Heart right ventricle (tissue), 16 donors: ENCODE measurements around the gene BACH1. TPM values are rescaled to one million over a fixed set of nuclear protein-coding genes. Genes with fewer than 3 reads are reported as not detected.

Source experiments
- ATAC-seq, 8 donors: fragments of 200-7000 bp; cut with Tn5 transposase; one replicate each; pipeline ENCODE4 v1.9.1; 2020; ENCODE audit warnings: mild to moderate bottlenecking in 8 of 8, moderate library complexity in 8 of 8, moderate number of reproducible peaks in 1 of 8
- DNase-seq, 2 donors: peaks; one replicate each; pipeline ENCODE4 v3.0.0-alpha.2; 2020
- H3K27ac ChIP-seq, 10 donors: fragments of 200-600 bp; sonication (generic) in 2 of 10; one replicate each; pipeline versions ENCODE4 v1.5.0 to v1.8.0; 2020 to 2022; ENCODE audit warnings: mild to moderate bottlenecking in 3 of 10
- H3K27me3 ChIP-seq, 7 donors: fragments of 200-600 bp; one replicate each; pipeline ENCODE4 v1.8.0; 2021 to 2022; ENCODE audit warnings: mild to moderate bottlenecking in 2 of 7
- H3K36me3 ChIP-seq, 9 donors: fragments of 200-600 bp; sonication (generic) in 1 of 9; one replicate each; pipeline versions ENCODE4 v1.5.0 to v1.8.0; 2020 to 2022; ENCODE audit warnings: mild to moderate bottlenecking in 2 of 9
- H3K4me1 ChIP-seq, 9 donors: fragments of 200-600 bp; sonication (generic) in 1 of 9; one replicate each; pipeline versions ENCODE4 v1.5.0 to v1.8.0; 2020 to 2022; ENCODE audit warnings: mild to moderate bottlenecking in 4 of 9
- H3K4me3 ChIP-seq, 10 donors: fragments of 200-600 bp; sonication (generic) in 2 of 10; one replicate each; pipeline versions ENCODE4 v1.5.0 to v1.8.0; 2020 to 2022; ENCODE audit warnings: mild to moderate bottlenecking in 7 of 10, moderate library complexity in 2 of 10
- H3K9me3 ChIP-seq, 11 donors: fragments of 200-600 bp in 10 of 11; sonication (generic) in 2 of 11; one replicate each; pipeline versions ENCODE4 v1.5.0 to v1.8.0; 2013 to 2022; ENCODE audit warnings: mild to moderate bottlenecking in 2 of 11, control low read depth in 1 of 11, moderate library complexity in 1 of 11
- CTCF ChIP-seq, 9 donors: fragments of 200-600 bp; sonication (generic) in 2 of 9; IDR thresholded peaks; one replicate each; pipeline versions ENCODE4 v1.5.0 to v1.8.0; 2021 to 2022; ENCODE audit warnings: antibody characterized with exemption in 9 of 9, mild to moderate bottlenecking in 5 of 9, moderate library complexity in 1 of 9
- WGBS, 2 donors: extraction: QIAGEN DNeasy Blood & Tissue Kit; methylation state at CpG; one replicate each; pipeline ENCODE4 v1.1.7; 2013; ENCODE audit warnings: inconsistent platforms in 1 of 2; 5-methylcytosine and 5-hydroxymethylcytosine counted together
- intact Hi-C, 10 donors: fragments of 100-400 bp; cut with DNase I; formaldehyde crosslinking; loops; one replicate each; pipeline versions ENCODE4 v1.11.1 to v1.14.2; 2022
- polyA plus RNA-seq, 2 donors: library from polyadenylated mRNA; stranded (reverse); fragments of 200-250 nt; gene quantifications; one replicate each; pipeline ENCODE4 v1.2.3, GENCODE V29; 2013
- total RNA-seq, 10 donors: library from RNA; stranded (reverse); fragmentation: NEBNext Ultra II Directional in 3 of 10; extraction: Animal tissue kit (Norgen Biotek cat#: 25700) in 3 of 10; gene quantifications; one replicate each; pipeline versions ENCODE4 v1.2.1 to v1.2.4, GENCODE V29; 2021 to 2023
- donor health status: Arrhythmogenic right ventricular cardiomyopathy.
- donor health status: ischemic (EF 13 %, LVEDD 7.1; RV severe dilation, severe dysfunction).
- donor health status: healthy with polysubstance abuse.
- donor health status: DM: no; HTN: yes; CAD: no.
- donor health status: DM: no; HTN: no; CAD: no.
- donor health status: ischemic (EF 25% LVEDD 6.9; RV normal size, moderate dysfunction).
- donor health status: ischemic (EF 25% LVEDD 5.7; RV mildly dilated, moderate dysfunction).
- donor health status: healthy.
- donor health status: DM: yes; HTN: yes; CAD: no.
- donor health status: Ischemic cardiomyopathy.
- donor health status: ischemic (EF 35%, LVEDD 5.7; RV mildly dilated, moderate dysfunction).
- donor health status: nonischemic (EF 11% LVEDD 7.7; RV severe dilation, severe dysfunction).
- donor health status: DM: yes; HTN: yes; CAD: no.
- donor health status: PGD.
- donor health status: ischemic (EF 29% LVEDD 5.4; RV normal size, mild dysfunction).
- donor health status: nonischemic (EF 23%, LVEDD 6.1; RV moderate dilation, normal function).

The BACH1 gene
- total and polyA plus RNA-seq, 12 donors: 2.7 to 78.7 (median 44.5) TPM

- no peak for DNase-seq
- Histone ChIP-seq H3K4me3 (no peak overlapping the region), H3K27me3 (no peaks in the 10 kb centered on the region), H3K4me1 (peaks cover 0 to 49% (median 27%) of the 10 kb centered on the region in 9 donors), H3K9me3 (peaks cover 0 to 6% (median 0%) of the 10 kb centered on the region in 11 donors), H3K36me3 (no peaks in the 10 kb centered on the region), H3K27ac (peak overlapping the region in 4 of 10 donors; percentile 5 to 74 (median 18))
- intact Hi-C loops: no loop called here
- peak in 6 of 8 donors; percentile 20 to 74 (median 70) for ATAC-seq
- TF ChIP-seq CTCF (IDR thresholded peaks at IDR 0.05): no peak
- 56 to 59% methylated on average over 1 of the region's 1 CpG for WGBS, 2 donors
These were observed 11.3 kb upstream of the BACH1 start for GRCh38 chr21:29287383-29287782.

- TF ChIP-seq CTCF (IDR thresholded peaks at IDR 0.05): no peak
- Histone ChIP-seq H3K27me3 (no peaks in the 10 kb centered on the region), H3K27ac (peak overlapping the region in 1 of 10 donors; percentile 74), H3K9me3 (no peaks in the 10 kb centered on the region), H3K36me3 (no peaks in the 10 kb centered on the region), H3K4me1 (peaks cover 0 to 49% (median 27%) of the 10 kb centered on the region in 9 donors), H3K4me3 (no peak overlapping the region)
- DNase-seq: no peak
- no peak for ATAC-seq
- WGBS, 2 donors: 90 to 96% methylated on average over 5 of the region's 5 CpGs
- intact Hi-C loops: no loop called here
These were observed 10.5 kb upstream of the BACH1 start for GRCh38 chr21:29288239-29288638.

- Histone ChIP-seq H3K36me3 (no peaks in the 10 kb centered on the region), H3K4me3 (no peak overlapping the region), H3K27me3 (no peaks in the 10 kb centered on the region), H3K4me1 (peaks cover 0 to 55% (median 27%) of the 10 kb centered on the region in 9 donors), H3K27ac (peak overlapping the region in 3 of 10 donors; percentile 4 to 34 (median 22)), H3K9me3 (no peaks in the 10 kb centered on the region)
- no peak for DNase-seq
- intact Hi-C loops: no loop called here
- WGBS, 2 donors: 53 to 54% methylated on average over 4 of the region's 4 CpGs
- no peak for TF ChIP-seq CTCF (IDR thresholded peaks at IDR 0.05)
- ATAC-seq: peak in 1 of 8 donors; percentile 25
These were observed 9.4 kb upstream of the BACH1 start for GRCh38 chr21:29289317-29289716.

- Histone ChIP-seq H3K27ac (no peak overlapping the region), H3K4me1 (peaks cover 0 to 58% (median 27%) of the 10 kb centered on the region in 9 donors), H3K9me3 (peaks cover 0 to under 1% (median 0%) of the 10 kb centered on the region in 11 donors), H3K36me3 (no peaks in the 10 kb centered on the region), H3K27me3 (no peaks in the 10 kb centered on the region), H3K4me3 (no peak overlapping the region)
- ATAC-seq (no peak), DNase-seq (no peak)
- intact Hi-C loops: loop anchor here in 2 of 10 donors (10.0 kb wide), 2 partner anchors 105 to 115 kb away; no protein-coding TSS in a partner anchor
- WGBS, 2 donors: 91 to 93% methylated on average over 1 of the region's 1 CpG
- no peak for TF ChIP-seq CTCF (IDR thresholded peaks at IDR 0.05)
These were observed 8.5 kb upstream of the BACH1 start for GRCh38 chr21:29290240-29290639.
